Stimulated activated CD4-positive, alpha-beta T cell treated with anti-CD3 and anti-CD28 coated beads, Interleukin-4, amount 100 ng/mL, for 1 hour (primary cell): Measurements from ENCODE around the gene SUGP1.

Experiments
- DNase-seq: peaks from one replicate; pipeline ENCODE4 v3.0.0-alpha.2; 2020

The SUGP1 gene

GRCh38 chr19:19338082-19338481, 17.8 kb upstream of the SUGP1 start:
- no peak for DNase-seq

- DNase-seq = no peak
These were observed 16.8 kb upstream of the SUGP1 start for GRCh38 chr19:19337120-19337519.

- DNase-seq = no peak
These were observed 16.3 kb upstream of the SUGP1 start for GRCh38 chr19:19336597-19336996.

GRCh38 chr19:19335408-19336158, 15.3 kb upstream of the SUGP1 start:
- DNase-seq = no peak

GRCh38 chr19:19334989-19335344, 14.7 kb upstream of the SUGP1 start:
- DNase-seq = no peak

- no peak for DNase-seq
These were observed 14.0 kb upstream of the SUGP1 start for GRCh38 chr19:19334063-19334988.

GRCh38 chr19:19329126-19329525, 8.8 kb upstream of the SUGP1 start:
- DNase-seq = no peak

GRCh38 chr19:19327672-19328071, 7.4 kb upstream of the SUGP1 start:
- no peak for DNase-seq

- no peak for DNase-seq
These were observed 3.9 kb upstream of the SUGP1 start for GRCh38 chr19:19324059-19324770.

- DNase-seq = peak; percentile 11
These were observed 850 bp upstream of the SUGP1 start for GRCh38 chr19:19321141-19321577.

GRCh38 chr19:19319732-19320360, 463 bp downstream of the SUGP1 start:
- no peak for DNase-seq

GRCh38 chr19:19316082-19316481, 4.2 kb downstream of the SUGP1 start:
- DNase-seq = no peak

GRCh38 chr19:19315444-19315843, 4.9 kb downstream of the SUGP1 start:
- DNase-seq = no peak

GRCh38 chr19:19308373-19308772, 11.9 kb downstream of the SUGP1 start:
- DNase-seq = no peak

GRCh38 chr19:19306191-19306590, 14.1 kb downstream of the SUGP1 start:
- DNase-seq = no peak

- no peak for DNase-seq
These were observed 14.6 kb downstream of the SUGP1 start for GRCh38 chr19:19305696-19306095.

GRCh38 chr19:19305066-19305465, 15.2 kb downstream of the SUGP1 start:
- DNase-seq = no peak

GRCh38 chr19:19304186-19304965, 15.9 kb downstream of the SUGP1 start:
- no peak for DNase-seq

- DNase-seq = no peak
These were observed 16.9 kb downstream of the SUGP1 start for GRCh38 chr19:19303411-19303810.

- DNase-seq = no peak
These were observed 19.7 kb downstream of the SUGP1 start for GRCh38 chr19:19300613-19301012.

- no peak for DNase-seq
These were observed 22.6 kb downstream of the SUGP1 start for GRCh38 chr19:19297759-19298158.
